Tongue (tissue), 2 donors: Measurements from ENCODE around the gene RTP3. TPM values are rescaled to one million over a fixed set of nuclear protein-coding genes. Genes with fewer than 3 reads are reported as not detected.
"Not testable (repeated sequence)": the region's sequence is repeated elsewhere in the genome, so short reads cannot be mapped to it uniquely, and the experiment has no call there.

Experiments
- DNase-seq: peaks from one replicate; pipeline ENCODE4 v3.0.0-alpha.2; 2015
- total RNA-seq: library from RNA; depleted of rRNA; stranded (reverse); fragments of >200 nt; gene quantifications from one replicate; pipeline ENCODE4 v1.2.3, GENCODE V29; 2014

Gene RTP3
- total RNA-seq, 1 donor from 2014 or later: not detected

GRCh38 chr3:46491089-46492070, 6.4 kb upstream of the RTP3 start:
- DNase-seq: no peak

- DNase-seq: no peak
Observed at GRCh38 chr3:46492890-46493547, 4.8 kb upstream of the RTP3 start.

GRCh38 chr3:46494491-46494890, 3.3 kb upstream of the RTP3 start:
- not testable (repeated sequence) for DNase-seq

- DNase-seq: no peak
Observed at GRCh38 chr3:46495901-46496456, 1.8 kb upstream of the RTP3 start.

- peak; percentile 46 for DNase-seq
Observed at GRCh38 chr3:46496746-46497555, 825 bp upstream of the RTP3 start.

- DNase-seq: no peak
Observed at GRCh38 chr3:46498916-46499519, 1.2 kb downstream of the RTP3 start.

GRCh38 chr3:46500656-46501635, 3.2 kb downstream of the RTP3 start:
- peak; percentile 60 for DNase-seq

- peak; percentile 68 for DNase-seq
Observed at GRCh38 chr3:46501702-46502101, 3.9 kb downstream of the RTP3 start.

GRCh38 chr3:46503200-46503874, 5.6 kb downstream of the RTP3 start:
- peak; percentile 75 for DNase-seq

GRCh38 chr3:46504789-46505188, 7.0 kb downstream of the RTP3 start:
- no peak for DNase-seq

- no peak for DNase-seq
Observed at GRCh38 chr3:46505953-46506352, 8.2 kb downstream of the RTP3 start.

GRCh38 chr3:46506526-46506925, 8.8 kb downstream of the RTP3 start:
- no peak for DNase-seq

- DNase-seq: no peak
Observed at GRCh38 chr3:46508850-46509591, 11.2 kb downstream of the RTP3 start.

GRCh38 chr3:46509661-46510187, 11.9 kb downstream of the RTP3 start:
- DNase-seq: no peak

GRCh38 chr3:46512191-46512749, 14.5 kb downstream of the RTP3 start:
- DNase-seq: no peak

- DNase-seq: no peak
Observed at GRCh38 chr3:46516521-46516920, 18.7 kb downstream of the RTP3 start.

- no peak for DNase-seq
Observed at GRCh38 chr3:46517016-46517783, 19.4 kb downstream of the RTP3 start.

GRCh38 chr3:46517784-46518181, 20.0 kb downstream of the RTP3 start:
- DNase-seq: no peak
